ENCODE measurements around the gene USP5.
"Not testable (repeated sequence)": the region's sequence is repeated elsewhere in the genome, so short reads cannot be mapped to it uniquely, and the experiment has no call there.

Gene USP5

DNA sequence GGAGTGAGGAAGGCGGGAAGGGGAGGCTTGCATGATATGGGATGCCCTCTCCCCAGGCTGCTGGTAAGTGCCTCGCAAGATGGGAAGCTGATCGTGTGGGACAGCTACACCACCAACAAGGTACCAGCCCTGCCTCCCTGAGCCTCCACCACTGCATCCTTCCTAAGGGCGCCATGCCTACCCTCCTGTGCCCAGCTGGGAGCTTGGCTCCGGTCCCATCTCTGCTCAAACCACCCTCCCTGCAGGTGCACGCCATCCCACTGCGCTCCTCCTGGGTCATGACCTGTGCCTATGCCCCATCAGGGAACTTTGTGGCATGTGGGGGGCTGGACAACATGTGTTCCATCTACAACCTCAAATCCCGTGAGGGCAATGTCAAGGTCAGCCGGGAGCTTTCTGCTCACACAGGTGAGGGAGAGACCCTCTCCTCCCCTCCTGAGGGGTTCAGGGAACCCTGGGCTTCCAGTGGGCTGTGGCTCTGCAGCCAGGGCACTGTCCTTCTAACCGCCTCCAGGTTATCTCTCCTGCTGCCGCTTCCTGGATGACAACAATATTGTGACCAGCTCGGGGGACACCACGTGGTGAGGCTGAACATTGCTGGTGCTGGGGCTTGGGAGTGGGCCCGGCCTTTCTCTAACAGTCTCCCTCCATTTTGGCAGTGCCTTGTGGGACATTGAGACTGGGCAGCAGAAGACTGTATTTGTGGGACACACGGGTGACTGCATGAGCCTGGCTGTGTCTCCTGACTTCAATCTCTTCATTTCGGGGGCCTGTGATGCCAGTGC, 8.6 kb upstream of the USP5 start:
- DNase-seq: no peak

DNA sequence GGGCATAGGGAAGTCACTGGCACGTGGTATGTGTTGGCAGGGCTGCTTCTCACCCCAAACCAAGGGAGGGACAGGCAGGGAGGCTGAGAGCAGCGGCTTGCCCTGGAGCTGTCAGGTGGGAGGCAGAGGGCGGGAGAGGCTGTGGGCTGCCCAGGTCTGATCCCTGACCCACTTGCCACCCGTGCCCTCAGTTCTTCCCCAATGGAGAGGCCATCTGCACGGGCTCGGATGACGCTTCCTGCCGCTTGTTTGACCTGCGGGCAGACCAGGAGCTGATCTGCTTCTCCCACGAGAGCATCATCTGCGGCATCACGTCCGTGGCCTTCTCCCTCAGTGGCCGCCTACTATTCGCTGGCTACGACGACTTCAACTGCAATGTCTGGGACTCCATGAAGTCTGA, 6.6 kb upstream of the USP5 start:
- no peak for DNase-seq

DNA sequence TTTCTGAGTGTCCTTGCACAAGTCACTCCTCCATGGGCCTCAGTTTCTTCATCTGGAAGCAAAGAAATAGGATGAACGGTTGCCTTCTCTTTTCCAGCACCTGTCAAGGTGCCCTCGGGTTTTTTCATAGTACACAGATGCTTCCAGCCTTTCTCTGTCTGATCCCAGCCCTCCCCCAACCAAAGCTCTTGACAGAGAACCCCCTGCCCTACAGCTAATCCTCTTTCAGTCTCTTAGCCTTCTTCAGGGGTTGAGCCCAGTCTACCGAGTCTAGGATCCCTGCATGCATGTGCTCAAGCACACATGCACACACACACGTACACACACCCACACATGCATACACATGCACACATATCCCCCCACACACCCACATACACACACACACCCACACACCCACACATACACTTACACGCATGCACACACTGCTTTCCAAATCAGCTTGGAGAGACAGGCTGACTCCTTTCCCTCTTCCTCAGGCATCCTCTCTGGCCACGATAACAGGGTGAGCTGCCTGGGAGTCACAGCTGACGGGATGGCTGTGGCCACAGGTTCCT, 5.6 kb upstream of the USP5 start:
- DNase-seq: no peak

DNA sequence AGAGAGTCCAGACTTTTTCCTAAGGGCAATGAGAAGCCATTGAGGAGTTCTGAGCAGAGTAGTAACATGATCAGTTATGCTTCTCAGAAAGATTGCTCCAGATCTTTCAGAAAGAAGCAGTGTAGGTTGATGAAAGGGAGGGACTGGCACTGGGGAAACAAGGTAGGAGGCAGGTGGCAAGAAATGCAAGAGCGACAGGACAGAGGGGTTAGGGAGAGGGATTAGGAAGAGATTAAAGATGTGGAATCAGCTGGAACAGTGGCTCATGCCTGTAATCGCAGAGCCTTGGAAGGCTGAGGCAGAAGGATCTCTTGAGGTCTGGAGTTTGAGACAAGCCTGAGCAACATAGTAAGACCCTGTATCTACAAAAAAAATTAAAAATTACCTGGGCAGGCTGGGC, 4.3 kb upstream of the USP5 start:
- no peak for DNase-seq

DNA sequence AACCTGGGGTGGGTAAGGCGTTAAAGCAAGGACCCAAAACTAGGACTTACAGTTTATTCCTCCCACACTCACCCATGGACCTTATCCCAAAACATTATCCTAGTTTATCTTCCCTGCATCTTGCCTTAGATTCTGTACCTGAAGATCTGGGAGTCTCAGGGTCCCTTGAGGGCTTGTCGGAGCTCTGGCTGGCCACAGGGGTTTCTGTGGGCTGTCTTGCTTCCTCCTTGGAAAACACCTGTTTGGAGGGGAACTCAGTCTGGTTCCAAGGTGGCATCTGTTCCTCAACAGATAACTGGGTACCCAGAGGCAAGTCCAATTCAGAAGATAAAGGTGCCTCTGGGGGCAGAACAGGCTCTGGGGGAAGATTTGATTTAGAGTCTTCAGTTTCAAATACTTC, 2.5 kb upstream of the USP5 start:
- no peak for DNase-seq

DNA sequence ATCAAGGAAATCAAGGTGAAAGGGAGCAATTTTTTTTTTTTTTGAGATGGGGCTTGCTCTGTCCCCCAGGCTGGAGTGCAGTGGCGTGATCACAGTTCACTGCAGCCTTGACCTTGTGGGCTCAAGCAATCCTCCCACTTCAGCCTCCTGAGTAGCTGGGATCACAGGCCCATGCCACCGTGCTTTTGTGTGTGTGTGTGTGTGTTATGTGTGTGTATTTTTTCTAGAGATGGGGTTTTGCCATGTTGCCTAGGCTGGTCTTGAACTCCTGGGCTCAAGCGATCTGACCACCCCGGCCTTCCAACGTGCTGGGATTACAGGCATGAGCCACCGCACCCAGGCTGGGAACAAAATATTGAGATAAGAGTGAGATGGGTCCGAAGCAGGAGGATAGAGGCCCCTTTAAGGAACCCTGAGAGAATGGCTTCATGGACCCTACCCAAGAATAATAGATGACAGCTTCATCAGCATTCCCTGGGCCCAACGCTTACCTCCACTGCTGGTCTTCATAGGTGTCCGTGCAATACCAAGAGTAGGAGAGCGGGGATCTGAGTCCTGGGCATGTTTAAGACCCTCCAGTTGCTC, 1.9 kb upstream of the USP5 start:
- DNase-seq: no peak

DNA sequence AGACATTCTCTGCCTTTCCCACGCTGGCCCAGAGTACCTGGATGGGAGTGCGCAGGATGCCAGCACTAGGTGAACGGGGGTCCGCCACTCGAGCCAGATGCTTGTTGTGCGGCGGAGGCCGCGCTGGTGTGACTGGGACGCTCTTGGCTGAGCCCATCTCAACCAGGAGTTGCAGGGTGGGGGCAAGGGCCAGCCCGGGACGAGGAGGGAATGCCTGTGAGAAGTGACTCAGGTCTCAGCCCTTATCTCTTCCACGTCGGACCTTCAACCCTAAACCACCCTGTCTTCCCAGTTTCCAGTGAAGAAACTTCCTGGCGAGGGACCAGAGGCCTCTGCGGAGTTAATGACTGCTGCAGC, 1.2 kb upstream of the USP5 start:
- DNase-seq: no peak

DNA sequence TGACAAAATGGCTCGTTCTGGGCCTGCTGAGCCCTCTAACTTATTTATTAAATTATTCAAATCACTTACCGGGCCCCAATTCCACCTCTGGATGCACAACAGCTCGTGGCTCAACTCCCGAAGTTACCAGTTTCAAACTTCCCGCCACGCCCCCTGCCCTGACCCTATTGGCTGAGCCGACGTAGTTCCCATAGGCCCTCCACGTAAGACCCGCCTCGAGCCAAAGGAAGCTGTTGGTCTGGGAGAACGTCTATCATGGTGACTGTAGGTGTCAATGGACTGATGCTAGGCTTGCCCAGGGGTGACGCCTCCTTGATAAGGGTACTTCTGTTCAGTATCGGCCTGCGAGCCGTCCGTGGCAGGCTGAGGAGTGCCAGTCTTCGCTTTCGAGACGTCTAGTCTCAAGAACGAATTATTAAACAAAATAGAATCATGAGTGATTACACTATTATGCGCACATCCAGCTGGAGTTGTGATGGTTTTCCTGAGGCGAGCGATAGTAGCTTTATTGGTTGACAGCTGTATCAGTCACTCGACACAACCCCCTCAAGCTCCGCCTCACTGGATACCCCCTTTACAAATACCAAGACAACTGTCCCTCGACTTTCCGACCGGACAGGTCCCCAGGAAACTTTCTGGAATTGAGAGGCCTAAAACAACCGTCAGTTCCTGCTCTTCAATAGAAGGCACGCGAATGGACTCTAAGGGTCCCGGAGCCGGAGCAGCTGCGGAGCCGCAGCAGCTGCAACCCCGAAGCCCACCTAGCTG, 613 bp upstream of the USP5 start, which contains the start of gene CDCA3:
Gene CDCA3 (minus strand): TSS at position 134 of the 768 bp plus-strand sequence. CDS start 334 bp downstream, outside the sequence.
- peak; percentile 95 for DNase-seq

DNA sequence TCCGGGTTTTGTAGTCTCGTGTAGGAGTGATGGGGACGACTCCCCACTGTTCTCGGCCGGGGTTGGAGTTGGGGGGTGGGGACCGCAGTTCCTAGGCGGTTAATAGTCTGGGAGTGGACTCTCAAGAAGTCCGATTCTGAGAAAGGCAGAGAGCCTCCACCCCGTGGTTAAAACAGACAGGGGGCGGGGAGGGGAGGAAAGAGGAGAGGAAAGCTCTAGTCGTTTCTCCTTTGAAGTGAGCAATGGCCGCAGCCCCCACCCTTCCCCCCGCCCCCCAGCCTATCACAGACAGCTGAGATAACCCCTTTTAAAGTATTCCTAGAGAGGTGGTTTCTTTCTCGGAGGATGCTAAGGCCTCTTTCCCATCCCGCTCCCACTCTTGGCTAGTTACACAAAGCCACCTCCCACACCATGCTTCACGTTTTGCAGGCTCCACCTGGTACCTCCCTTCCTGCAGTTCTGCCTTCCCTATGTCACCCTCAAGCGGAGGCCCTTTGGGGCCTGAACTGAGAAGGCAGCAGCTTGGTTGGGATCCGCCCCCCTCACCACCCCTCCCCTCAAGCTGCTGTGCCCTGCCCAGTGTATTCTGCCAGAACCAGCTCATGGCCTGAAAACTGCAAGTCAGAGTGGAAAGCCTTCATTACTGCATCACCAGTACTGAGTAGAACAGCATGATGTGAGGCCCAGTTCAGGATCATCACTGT, 853 bp downstream of the USP5 start:
- peak; percentile 51 for DNase-seq

DNA sequence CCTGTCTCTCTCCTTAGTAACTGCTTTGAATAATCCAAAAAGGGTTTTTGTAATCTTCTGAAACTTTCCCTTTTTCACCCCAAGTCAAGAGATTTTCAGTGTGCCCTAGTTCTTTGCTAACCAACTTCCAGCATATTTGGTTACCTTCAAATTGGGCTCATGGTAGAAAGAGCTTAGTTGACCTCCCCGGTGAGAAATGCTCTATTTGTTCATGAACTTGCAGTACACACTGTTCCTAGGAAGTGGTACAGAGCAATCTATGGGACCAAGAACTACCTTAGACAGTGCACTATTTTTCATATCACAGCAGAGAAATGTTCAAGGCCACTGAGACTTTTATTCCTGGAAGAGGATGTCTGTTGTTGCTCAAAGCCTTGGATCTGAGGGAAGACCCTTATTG, 1.7 kb downstream of the USP5 start:
- no peak for DNase-seq

DNA sequence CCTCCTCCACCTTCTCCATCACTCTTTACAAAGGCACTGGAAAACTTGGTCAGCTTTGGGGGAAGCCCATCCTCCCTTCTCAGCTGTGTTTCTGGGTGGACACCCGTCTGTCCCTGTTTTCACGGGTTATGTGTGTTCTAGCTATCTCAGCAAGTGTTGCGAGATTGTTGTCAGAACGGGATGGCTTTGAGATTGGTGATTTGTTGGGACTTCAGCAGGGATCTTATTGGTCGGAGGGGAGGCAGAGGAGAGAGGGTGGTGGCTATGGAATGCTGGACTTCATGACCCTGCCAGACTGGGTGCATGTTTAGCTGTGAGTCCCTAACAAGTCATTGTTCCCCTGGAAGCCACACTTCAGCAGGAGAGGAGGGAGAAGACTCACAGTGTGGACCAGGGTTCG, 2.1 kb downstream of the USP5 start:
- DNase-seq: no peak

DNA sequence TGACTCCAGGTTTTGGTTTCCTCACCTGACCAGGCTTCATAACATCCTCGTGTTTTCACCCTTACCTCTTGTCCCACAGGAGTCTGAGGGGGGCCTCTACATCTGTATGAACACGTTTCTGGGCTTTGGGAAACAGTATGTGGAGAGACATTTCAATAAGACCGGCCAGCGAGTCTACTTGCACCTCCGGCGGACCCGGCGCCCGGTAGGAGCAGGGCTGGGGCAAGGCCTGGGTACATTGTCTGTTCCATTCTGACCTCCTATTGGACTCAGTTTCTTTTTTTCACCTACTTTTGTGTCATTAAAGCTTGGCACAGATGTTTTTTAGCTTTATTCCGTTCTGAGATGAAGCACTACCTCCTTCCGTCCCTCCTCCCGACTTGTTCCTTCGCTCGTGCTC, 3.4 kb downstream of the USP5 start:
- DNase-seq: no peak

DNA sequence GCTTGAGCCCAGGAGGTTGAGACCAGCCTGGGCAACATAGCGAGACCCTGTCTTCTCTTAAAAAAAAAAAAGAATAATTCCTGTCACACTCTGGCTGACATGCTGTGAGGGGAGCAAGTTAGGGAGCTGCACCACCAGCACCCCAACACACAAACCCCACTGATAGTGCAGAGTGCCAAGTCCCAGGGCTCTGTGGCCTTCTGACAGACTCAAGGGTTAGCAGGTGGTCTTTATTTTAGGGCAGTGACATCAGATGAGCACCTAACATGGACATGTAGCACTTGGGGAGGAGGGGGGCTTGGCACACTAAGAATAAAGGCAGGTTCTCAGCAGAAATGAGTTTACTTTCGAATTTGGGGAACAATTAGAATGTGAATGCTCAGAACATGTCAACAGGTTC, 6.8 kb downstream of the USP5 start:
- no peak for DNase-seq

DNA sequence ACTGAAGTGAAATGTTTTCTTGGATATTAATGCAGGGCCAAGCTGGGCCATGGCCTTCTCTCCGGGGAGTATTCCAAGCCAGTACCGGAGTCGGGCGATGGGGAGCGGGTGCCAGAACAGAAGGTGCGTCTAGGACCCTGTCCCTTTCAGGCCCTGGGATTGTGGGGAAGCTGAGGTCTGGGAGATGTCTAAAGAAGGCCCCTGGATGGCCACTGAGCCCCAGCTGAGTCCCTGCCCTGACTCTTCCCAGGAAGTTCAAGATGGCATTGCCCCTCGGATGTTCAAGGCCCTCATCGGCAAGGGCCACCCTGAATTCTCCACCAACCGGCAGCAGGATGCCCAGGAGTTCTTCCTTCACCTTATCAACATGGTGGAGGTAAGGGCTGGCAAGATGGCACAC, 8.2 kb downstream of the USP5 start:
- DNase-seq: no peak

DNA sequence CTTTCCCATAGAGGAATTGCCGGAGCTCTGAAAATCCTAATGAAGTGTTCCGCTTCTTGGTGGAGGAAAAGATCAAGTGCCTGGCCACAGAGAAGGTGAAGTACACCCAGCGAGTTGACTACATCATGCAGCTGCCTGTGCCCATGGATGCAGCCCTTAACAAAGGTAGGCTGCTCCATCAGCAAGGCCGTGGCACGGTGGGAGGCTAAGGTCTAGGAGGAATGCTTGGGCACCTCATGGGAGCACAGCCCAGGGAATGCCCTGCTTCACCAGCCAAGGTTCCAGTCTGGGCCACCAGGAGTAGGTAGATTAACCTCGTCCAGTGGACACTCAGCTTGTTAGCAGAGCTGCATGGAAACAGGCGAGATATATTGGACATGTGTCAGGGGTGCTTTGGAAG, 9.0 kb downstream of the USP5 start:
- DNase-seq: no peak

DNA sequence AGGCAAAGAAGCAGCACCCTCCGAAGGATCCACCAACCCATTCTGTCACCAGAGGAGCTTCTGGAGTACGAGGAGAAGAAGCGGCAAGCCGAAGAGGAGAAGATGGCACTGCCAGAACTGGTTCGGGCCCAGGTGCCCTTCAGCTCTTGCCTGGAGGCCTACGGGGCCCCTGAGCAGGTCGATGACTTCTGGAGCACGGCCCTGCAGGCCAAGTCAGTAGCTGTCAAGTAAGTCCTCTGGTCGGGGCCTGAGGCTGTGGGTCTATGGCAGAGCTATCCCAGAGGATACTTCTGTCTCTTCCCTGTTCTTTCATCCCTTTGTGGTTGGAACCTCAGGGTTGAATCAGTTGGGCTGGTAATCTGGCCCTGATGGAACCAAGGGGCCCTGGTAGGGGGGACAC, 9.4 kb downstream of the USP5 start:
- DNase-seq: no peak

DNA sequence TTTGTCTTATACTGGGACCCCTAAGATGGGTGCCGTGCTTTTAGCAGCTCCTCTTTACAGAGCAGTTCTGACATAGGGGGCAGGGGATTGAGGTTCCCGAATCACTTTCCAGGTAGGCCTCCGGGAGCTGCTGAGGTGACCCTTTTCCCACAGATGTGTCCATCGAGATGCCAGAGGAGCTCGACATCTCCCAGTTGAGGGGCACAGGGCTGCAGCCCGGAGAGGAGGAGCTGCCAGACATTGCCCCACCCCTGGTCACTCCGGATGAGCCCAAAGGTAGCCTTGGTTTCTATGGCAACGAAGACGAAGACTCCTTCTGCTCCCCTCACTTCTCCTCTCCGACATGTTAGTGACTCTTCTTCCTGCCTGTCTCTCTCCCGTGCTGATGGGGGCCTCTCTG, 11.1 kb downstream of the USP5 start:
- no peak for DNase-seq

DNA sequence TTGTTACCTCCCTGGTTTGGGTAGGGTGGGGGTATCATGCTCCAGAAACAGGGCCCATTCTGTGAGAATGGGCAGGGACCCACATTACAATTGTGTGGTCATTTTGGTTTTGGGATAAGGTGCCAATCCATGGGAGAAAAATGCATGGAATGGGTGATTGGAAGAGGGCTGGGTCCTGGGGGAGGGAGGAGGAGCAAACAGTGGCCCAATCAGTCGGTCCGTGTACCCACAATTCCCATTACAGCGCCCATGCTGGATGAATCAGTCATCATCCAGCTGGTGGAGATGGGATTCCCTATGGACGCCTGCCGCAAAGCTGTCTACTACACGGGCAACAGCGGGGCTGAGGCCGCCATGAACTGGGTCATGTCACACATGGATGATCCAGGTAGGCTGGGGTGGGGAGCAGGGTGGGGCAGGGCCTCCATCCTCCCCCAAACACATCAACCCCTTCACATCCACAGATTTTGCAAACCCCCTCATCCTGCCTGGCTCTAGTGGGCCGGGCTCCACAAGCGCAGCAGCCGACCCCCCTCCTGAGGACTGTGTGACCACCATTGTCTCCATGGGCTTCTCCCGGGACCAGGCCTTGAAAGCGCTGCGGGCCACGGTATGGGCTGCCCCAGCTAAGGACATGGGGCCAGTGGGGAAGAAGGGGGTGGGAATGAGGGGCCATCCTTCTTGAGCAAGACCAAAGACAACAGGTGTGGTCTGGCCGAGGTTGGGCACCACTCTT, 11.8 kb downstream of the USP5 start:
- DNase-seq: no peak

DNA sequence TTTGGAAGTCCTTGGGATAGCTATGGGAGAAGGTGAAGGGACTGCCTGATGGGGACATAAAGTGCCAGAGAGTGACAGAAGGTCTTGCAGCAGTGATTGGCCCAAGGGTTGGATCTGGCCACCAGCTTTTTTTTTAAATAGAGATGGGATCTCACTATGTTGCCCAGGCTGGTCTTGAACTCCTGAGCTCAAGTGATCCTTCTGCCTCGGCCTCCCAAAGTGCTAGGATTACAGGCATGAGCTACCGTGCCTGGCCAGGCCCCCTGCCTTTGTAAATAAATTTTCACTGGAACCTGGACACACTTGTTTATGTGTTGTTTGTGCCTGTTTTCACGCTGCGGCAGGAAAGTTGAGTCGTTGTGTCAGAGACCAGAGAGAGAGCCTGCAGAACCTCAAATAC, 13.4 kb downstream of the USP5 start:
- not testable (repeated sequence) for DNase-seq

DNA sequence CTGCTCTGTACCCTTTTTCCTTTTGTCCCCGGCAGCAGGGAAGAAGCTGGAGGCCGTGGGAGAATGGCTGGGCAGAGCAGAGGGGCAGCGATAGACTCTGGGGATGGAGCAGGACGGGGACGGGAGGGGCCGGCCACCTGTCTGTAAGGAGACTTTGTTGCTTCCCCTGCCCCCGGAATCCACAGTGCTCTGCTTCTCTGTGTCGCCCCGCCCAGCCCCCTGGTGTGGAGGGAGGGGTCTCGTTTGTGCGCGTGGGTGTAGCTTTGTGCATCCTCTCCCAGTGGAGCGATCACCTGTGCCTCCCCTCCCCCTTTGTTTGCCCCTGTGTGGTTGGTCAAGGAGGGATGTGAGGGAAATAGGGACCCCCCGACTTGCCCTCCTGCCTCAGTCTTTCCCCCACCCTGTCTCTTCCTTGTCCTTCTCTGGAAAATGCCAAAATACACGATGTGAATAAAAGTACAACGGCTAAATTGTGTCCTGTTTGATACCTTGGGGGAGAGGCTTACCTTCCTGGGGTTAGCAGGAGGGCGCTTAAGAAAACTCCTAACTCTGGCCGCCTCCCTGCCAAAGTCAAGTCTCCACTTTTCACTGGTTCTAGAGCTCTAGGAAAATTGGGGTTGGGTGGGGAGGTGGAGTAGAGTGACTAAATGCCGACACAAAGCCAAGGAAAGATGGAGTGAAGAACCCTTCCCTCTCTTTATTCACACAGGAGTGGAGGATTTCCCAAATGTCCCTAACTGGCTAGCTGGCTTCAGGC, 14.4 kb downstream of the USP5 start:
- no peak for DNase-seq

DNA sequence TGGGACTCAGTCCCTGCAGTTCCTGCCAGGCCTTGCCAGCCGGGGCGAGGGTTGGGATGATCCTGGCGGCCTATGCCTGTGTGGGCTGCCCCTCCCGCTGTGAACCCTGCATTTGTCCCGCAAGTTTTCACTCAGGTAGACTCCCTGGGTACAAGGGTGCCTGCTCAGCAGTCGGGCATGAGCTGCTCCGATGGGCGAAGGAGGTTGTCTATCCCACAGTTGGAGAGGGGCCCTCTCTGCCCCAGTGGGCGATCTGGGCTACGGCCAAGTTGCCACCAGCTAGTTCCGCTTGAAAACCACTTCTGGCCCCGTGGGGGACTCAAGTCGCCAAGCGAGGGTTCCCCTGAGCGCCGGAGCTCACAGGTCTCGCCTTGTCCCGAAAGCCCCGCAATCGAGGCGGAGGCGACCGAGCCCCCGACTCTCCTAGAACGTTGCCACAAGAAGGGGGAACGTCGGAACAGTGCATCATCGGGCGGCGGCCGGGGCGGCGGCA, 15.0 kb downstream of the USP5 start:
- peak; percentile 47 for DNase-seq

Data from midbrain (tissue), 1 donor.